GM21360 (cell line): ENCODE results near the gene PSTPIP2.
"Not testable (repeated sequence)": the region's sequence is repeated elsewhere in the genome, so short reads cannot be mapped to it uniquely, and the experiment has no call there.

Source experiments
- ATAC-seq: cut with Tn5 transposase; IDR thresholded peaks from one replicate; pipeline ENCODE4 v1.9.1; 2021; ENCODE audit warnings: mild to moderate bottlenecking, moderate library complexity; ENCODE audit not compliant: unreplicated experiment

PSTPIP2 gene

GRCh38 chr18:45993438-45993837 lies 78.6 kb downstream of the PSTPIP2 start:
- ATAC-seq = no peak

- not testable (repeated sequence) for ATAC-seq
Observed at GRCh38 chr18:45992527-45992926, 79.5 kb downstream of the PSTPIP2 start.

GRCh38 chr18:45991788-45992187 lies 80.3 kb downstream of the PSTPIP2 start:
- ATAC-seq = no peak

GRCh38 chr18:45984546-45985235 lies 87.4 kb downstream of the PSTPIP2 start:
- no peak for ATAC-seq

GRCh38 chr18:45981821-45982220 lies 90.2 kb downstream of the PSTPIP2 start:
- no peak for ATAC-seq

GRCh38 chr18:45980229-45980628 lies 91.8 kb downstream of the PSTPIP2 start:
- no peak for ATAC-seq

GRCh38 chr18:45978084-45978483 lies 94.0 kb downstream of the PSTPIP2 start:
- no peak for ATAC-seq

GRCh38 chr18:45976974-45977373 lies 95.1 kb downstream of the PSTPIP2 start:
- no peak for ATAC-seq

- ATAC-seq = no peak
Observed at GRCh38 chr18:45976566-45976965, 95.5 kb downstream of the PSTPIP2 start.

- no peak for ATAC-seq
Observed at GRCh38 chr18:45974088-45974536, 97.9 kb downstream of the PSTPIP2 start.

GRCh38 chr18:45967007-45967706 lies 104.9 kb downstream of the PSTPIP2 start, which contains the start of gene EPG5:
EPG5 (minus strand) TSS chr18:45967329; CDS start chr18:45967239, 90 bp downstream.
- peak; percentile 90 for ATAC-seq

- not testable (repeated sequence) for ATAC-seq
Observed at GRCh38 chr18:45964913-45965312, 107.1 kb downstream of the PSTPIP2 start.

- ATAC-seq = no peak
Observed at GRCh38 chr18:45962866-45963265, 109.2 kb downstream of the PSTPIP2 start.

- no peak for ATAC-seq
Observed at GRCh38 chr18:45962461-45962860, 109.6 kb downstream of the PSTPIP2 start.

- not testable (repeated sequence) for ATAC-seq
Observed at GRCh38 chr18:45959484-45959883, 112.6 kb downstream of the PSTPIP2 start.

GRCh38 chr18:45958730-45959129 lies 113.3 kb downstream of the PSTPIP2 start:
- ATAC-seq = no peak

- no peak for ATAC-seq
Observed at GRCh38 chr18:45958027-45958426, 114.0 kb downstream of the PSTPIP2 start.

- ATAC-seq = no peak
Observed at GRCh38 chr18:45957100-45957499, 115.0 kb downstream of the PSTPIP2 start.

GRCh38 chr18:45954070-45954934 lies 117.8 kb downstream of the PSTPIP2 start:
- no peak for ATAC-seq

GRCh38 chr18:45951016-45951714 lies 120.9 kb downstream of the PSTPIP2 start:
- no peak for ATAC-seq

GRCh38 chr18:45945669-45946068 lies 126.4 kb downstream of the PSTPIP2 start:
- no peak for ATAC-seq
